Effector memory CD4-positive, alpha-beta T cell (primary cell): ENCODE results near the gene TSPAN4.

Experiments
- DNase-seq, 3 donors: peaks; one replicate each; pipeline ENCODE4 v3.0.0-alpha.2; 2020
- H3K27ac ChIP-seq: 2 replicates; pipeline ENCODE4 v1.7.0; 2013; ENCODE audit warnings: mild to moderate bottlenecking, low read length, moderate library complexity; ENCODE audit not compliant: insufficient read depth, poor library complexity, severe bottlenecking
- H3K27me3 ChIP-seq: replicated peaks from 2 replicates; pipeline ENCODE4 v1.7.0; 2013; ENCODE audit warnings: mild to moderate bottlenecking, low read length; ENCODE audit not compliant: insufficient read depth, control insufficient read depth, poor library complexity, severe bottlenecking
- H3K36me3 ChIP-seq: 2 replicates; pipeline ENCODE4 v1.7.0; 2013; ENCODE audit warnings: mild to moderate bottlenecking, low read length, moderate library complexity; ENCODE audit not compliant: control insufficient read depth, insufficient read depth
- H3K4me1 ChIP-seq: 2 replicates; pipeline ENCODE4 v1.7.0; 2013; ENCODE audit warnings: low read length, mild to moderate bottlenecking; ENCODE audit not compliant: control insufficient read depth, insufficient read depth, poor library complexity, severe bottlenecking
- H3K4me3 ChIP-seq: 2 replicates; pipeline ENCODE4 v1.7.0; 2013; ENCODE audit warnings: low read length, low read depth, mild to moderate bottlenecking; ENCODE audit not compliant: insufficient read depth, poor library complexity, severe bottlenecking
- H3K9me3 ChIP-seq: 2 replicates; pipeline ENCODE4 v1.7.0; 2013; ENCODE audit warnings: mild to moderate bottlenecking, low read length, moderate library complexity; ENCODE audit not compliant: control insufficient read depth

The TSPAN4 gene

GRCh38 chr11:910589-911030 lies 68.0 kb downstream of the TSPAN4 start, which contains the start of gene CHID1:
Gene CHID1 (minus strand): TSS chr11:910810. CDS start chr11:904816, 5,994 bp downstream.
- Histone ChIP-seq H3K36me3 (no peaks in the 10 kb centered on the region), H3K27ac (peak within 1 kb of the TSS; percentile 63), H3K9me3 (no peaks in the 10 kb centered on the region), H3K4me1 (peaks cover 18% of the 10 kb centered on the region), H3K4me3 (peak within 1 kb of the TSS; percentile 95), H3K27me3 (no peaks in the 10 kb centered on the region)
- DNase-seq: peak; percentile 62 to 75 (median 71)

GRCh38 chr11:911031-911889 lies 68.6 kb downstream of the TSPAN4 start:
- H3K36me3 ChIP-seq: no peaks in the 10 kb centered on the region
- H3K27me3 ChIP-seq: no peaks in the 10 kb centered on the region
- H3K27ac ChIP-seq: peak overlapping the region; percentile 63
- H3K4me3 ChIP-seq: peak overlapping the region; percentile 95
- no peak for DNase-seq
- H3K9me3 ChIP-seq: no peaks in the 10 kb centered on the region
- peaks cover 18% of the 10 kb centered on the region for H3K4me1 ChIP-seq

DNA sequence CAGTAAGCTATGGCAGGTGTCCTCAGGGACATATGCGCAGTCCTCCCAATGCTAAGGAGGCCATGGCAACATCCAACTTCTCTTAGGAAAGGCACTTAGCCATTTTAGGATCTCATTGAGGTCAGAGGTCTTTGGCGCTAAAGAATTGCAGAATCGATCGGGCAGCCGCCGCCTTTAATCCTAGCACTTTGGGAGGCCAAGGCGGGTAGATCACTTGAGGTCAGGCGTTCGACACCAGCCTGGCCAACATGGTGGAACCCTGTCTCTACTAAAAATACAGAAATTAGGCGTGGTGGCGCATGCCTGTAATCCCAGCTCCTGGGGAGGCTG lies 69.2 kb downstream of the TSPAN4 start:
- Histone ChIP-seq H3K36me3 (no peaks in the 10 kb centered on the region), H3K4me3 (peak overlapping the region; percentile 95), H3K27ac (no peak overlapping the region), H3K27me3 (no peaks in the 10 kb centered on the region), H3K4me1 (peaks cover 18% of the 10 kb centered on the region), H3K9me3 (no peaks in the 10 kb centered on the region)
- DNase-seq: no peak

DNA sequence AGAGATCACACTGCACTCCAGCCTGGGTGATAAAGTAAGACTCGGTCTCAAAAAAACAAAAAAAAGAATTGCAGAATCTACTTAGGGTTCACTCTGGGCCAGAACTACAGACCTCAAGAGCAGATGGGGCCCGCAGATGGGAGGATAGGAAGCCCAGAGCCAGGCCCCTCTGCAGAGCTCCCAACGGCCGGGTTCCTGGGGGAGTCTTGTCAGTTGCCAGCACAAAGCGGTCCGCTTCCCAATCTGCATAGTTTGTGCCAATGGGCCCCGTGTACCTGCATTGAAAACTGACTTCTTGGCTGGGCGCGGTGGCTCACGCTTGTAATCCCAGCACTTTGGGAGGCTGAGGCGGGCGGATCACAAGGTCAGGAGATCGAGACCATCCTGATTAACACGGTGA lies 69.6 kb downstream of the TSPAN4 start:
- Histone ChIP-seq H3K27me3 (no peaks in the 10 kb centered on the region), H3K27ac (no peak overlapping the region), H3K4me3 (no peak overlapping the region), H3K4me1 (peaks cover 18% of the 10 kb centered on the region), H3K9me3 (no peaks in the 10 kb centered on the region), H3K36me3 (no peaks in the 10 kb centered on the region)
- no peak for DNase-seq

GRCh38 chr11:913043-913442 lies 70.4 kb downstream of the TSPAN4 start:
- Histone ChIP-seq H3K36me3 (no peaks in the 10 kb centered on the region), H3K27ac (no peak overlapping the region), H3K9me3 (no peaks in the 10 kb centered on the region), H3K27me3 (no peaks in the 10 kb centered on the region), H3K4me3 (no peak overlapping the region), H3K4me1 (peaks cover 18% of the 10 kb centered on the region)
- no peak for DNase-seq

GRCh38 chr11:914204-914603 lies 71.6 kb downstream of the TSPAN4 start:
- Histone ChIP-seq H3K27ac (no peak overlapping the region), H3K4me3 (no peak overlapping the region), H3K4me1 (peaks cover 17% of the 10 kb centered on the region), H3K36me3 (no peaks in the 10 kb centered on the region), H3K9me3 (no peaks in the 10 kb centered on the region), H3K27me3 (no peaks in the 10 kb centered on the region)
- no peak for DNase-seq

DNA sequence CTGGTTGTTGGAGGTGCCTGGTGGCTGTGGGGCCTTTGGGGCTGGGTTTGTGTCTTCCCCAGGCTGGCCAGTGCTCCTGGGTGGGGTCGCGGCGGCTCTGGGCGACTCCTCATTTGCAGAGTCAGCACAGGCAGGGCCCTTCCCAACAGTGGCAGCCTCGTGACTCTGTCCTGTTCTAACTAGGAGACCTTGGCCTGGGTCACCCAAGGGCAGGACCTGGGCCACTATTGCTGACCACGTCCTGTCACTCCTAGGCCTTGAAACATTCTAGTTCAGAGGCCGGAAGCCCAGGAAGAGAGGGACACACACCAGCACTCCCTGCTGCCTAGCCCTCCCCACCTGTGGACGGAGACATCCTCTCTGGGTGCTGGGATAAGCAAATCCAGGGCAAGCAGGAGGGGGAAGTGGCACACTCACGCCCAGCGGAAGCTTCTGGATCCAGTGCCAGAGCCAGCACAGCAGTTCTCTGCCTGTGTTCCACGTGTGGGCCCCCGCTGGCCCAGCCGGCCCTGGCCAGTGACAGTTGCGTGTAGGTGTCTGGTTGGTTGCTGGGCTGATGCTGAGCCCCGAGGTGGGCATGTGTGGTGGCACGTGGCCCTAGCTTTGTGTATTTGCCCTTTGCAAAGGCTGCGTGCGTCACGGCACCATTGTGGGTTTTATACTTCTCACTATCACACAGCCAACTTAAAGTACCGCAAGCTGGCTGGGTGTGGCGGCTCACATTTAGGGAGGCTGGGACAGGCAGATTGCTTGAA lies 72.3 kb downstream of the TSPAN4 start:
- H3K9me3 ChIP-seq: no peaks in the 10 kb centered on the region
- H3K4me3 ChIP-seq: no peak overlapping the region
- no peaks in the 10 kb centered on the region for H3K27me3 ChIP-seq
- H3K36me3 ChIP-seq: no peaks in the 10 kb centered on the region
- H3K4me1 ChIP-seq: peaks cover 11% of the 10 kb centered on the region
- no peak overlapping the region for H3K27ac ChIP-seq
- no peak for DNase-seq
